Heart left ventricle (tissue), 13 donors: Measurements from ENCODE around the gene SH2D5.

Source experiments
- CTCF ChIP-seq, 12 donors: fragments of 200-600 bp; sonication (generic) in 4 of 12; IDR thresholded peaks; one replicate each; pipeline versions ENCODE4 v1.5.0 to v1.8.0; 2018 to 2022; ENCODE audit warnings: antibody characterized with exemption in 12 of 12, mild to moderate bottlenecking in 5 of 12
- POLR2A ChIP-seq, 2 donors: fragments of 450-650 bp; IDR thresholded peaks; one replicate each; pipeline ENCODE4 v1.6.1; 2017; ENCODE audit warnings: antibody characterized with exemption in 2 of 2, mild to moderate bottlenecking in 2 of 2, moderate library complexity in 2 of 2
- donor health status: ischemic (EF 13 %, LVEDD 7.1; RV severe dilation, severe dysfunction).
- donor health status: DM: no; HTN: yes; CAD: no.
- donor health status: DM: no; HTN: no; CAD: no.
- donor health status: ischemic (EF 25% LVEDD 6.9; RV normal size, moderate dysfunction).
- donor health status: ischemic (EF 25% LVEDD 5.7; RV mildly dilated, moderate dysfunction).
- donor health status: ischemic (EF 35%, LVEDD 5.7; RV mildly dilated, moderate dysfunction).
- donor health status: nonischemic (EF 11% LVEDD 7.7; RV severe dilation, severe dysfunction).
- donor health status: DM: yes; HTN: yes; CAD: no.
- donor health status: PGD.
- donor health status: ischemic (EF 29% LVEDD 5.4; RV normal size, mild dysfunction).
- donor health status: nonischemic (EF 23%, LVEDD 6.1; RV moderate dilation, normal function).

GRCh38 chr1:20711285-20712214 lies 21.0 kb downstream of the SH2D5 start:
- TF ChIP-seq POLR2A (IDR thresholded peaks at IDR 0.05) (no peak), CTCF (IDR thresholded peaks at IDR 0.05) (no peak)
